CD4-positive, alpha-beta T cell treated with Interleukin-6 at 100 ng/mL for 8 hours (primary cell): ENCODE data around the gene POLR2L.

Experiments
- DNase-seq: peaks from one replicate; pipeline ENCODE4 v3.0.0-alpha.2; 2020; ENCODE audit warnings: mixed read lengths, low spot score

POLR2L gene

GRCh38 chr11:854601-855329 lies 12.4 kb upstream of the POLR2L start:
- DNase-seq, result no peak

DNA sequence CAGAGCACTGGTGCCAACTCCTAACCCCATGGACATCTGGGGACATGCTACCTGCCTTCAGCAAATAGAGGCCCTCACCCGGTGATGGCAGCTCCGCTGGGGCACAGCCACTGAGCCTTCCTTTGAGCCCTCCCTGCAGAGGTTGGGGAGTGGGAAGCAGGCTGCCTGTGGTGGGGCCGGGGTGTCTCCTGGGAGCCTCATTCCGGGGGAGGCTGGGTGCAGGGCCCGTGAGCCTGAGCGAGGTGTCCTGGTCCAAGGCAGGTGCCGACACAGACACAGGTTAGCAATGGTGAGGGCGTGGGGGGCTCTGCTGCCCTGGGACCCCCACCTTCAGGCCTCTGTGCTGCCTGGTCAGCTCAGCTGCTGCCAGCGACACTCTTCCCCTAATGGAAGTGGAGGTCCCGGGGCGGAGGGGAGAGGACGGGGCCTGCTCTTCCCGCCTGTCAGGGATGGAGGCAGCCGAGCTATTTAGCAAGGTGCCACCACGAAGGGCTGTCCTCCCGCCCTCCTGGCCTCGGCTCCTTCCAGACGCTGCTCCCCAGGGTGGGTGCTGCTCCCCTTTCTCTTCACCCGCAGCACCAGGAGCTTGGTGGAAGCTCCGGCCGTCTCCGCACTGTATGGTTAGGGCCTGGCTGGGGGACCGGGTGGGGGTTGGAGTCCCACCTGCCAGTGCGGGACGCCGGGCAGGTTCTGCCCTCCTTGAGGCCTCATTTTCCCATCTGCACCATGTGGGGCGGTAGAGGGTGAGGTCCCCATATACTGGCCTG lies 11.5 kb upstream of the POLR2L start:
- no peak for DNase-seq

DNA sequence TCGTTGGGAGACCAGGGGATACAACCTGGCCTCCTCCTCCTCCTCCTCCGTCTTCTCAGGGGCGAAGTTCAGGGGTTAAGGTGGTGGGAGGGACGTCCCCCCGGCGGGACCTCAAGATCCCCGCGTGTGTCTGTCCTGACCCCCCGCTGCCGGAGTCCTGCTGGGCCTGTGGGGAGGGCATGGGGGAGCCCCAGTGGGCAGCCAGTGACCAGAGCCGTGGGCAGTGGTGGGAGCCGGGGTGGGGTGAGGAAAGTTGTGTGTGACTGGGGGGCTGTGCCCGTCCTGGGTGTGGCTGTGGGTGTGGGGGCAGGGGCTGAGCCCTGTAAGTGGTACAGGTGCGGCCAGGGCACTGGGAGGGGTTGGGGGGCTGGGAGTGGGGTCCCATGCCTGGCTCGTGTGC lies 10.4 kb upstream of the POLR2L start:
- no peak for DNase-seq

DNA sequence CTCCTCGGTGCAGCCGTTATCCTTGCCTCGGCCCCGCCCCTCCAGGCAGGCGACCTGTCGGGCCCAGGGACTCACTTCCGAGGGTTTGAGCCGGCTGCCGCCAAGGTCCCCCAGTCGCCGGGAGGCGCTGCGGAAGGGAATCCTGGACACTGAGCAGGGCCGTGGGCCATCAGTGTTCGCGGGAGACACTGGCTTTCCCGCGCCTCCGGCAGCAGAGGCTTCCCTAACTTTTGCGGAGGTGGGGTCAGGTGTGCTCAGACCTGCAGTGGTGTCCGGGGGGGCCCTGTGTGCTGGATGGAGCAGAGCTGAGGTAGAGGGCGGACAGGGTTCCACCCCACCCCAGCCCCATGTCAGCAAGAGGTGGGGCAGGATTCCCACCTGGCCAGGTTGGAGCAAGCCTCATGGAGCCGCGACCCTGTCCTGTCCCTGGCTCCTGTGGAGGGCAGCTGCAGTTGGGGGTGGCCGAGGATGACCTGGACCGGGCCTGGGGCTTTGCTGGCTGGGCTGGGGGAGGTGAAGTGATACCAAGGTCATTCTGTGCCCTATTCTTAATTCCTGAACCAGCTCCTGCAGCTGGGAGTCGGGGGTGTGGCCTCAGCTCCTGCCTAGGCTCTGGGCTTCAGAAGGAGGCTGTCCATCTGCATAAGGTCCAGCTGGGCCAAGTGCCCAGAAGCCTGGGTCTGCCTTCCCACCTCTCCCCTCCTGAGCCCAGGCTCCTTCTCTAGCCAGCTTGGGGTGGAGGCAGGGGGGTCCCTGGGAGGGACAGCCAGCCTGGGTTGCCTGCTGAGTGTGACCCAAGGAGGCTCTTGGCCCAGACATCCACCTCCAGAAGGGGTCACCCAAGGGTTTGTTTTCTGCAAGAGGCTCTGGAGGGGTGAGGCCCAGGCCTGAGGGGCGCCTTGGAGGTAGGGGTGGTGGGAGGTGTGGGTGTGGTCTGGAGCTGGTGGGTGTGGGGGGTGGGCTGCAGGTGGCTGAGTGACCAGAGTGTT lies 8.7 kb upstream of the POLR2L start:
- no peak for DNase-seq

GRCh38 chr11:849951-850774 lies 7.8 kb upstream of the POLR2L start:
- DNase-seq, result no peak

DNA sequence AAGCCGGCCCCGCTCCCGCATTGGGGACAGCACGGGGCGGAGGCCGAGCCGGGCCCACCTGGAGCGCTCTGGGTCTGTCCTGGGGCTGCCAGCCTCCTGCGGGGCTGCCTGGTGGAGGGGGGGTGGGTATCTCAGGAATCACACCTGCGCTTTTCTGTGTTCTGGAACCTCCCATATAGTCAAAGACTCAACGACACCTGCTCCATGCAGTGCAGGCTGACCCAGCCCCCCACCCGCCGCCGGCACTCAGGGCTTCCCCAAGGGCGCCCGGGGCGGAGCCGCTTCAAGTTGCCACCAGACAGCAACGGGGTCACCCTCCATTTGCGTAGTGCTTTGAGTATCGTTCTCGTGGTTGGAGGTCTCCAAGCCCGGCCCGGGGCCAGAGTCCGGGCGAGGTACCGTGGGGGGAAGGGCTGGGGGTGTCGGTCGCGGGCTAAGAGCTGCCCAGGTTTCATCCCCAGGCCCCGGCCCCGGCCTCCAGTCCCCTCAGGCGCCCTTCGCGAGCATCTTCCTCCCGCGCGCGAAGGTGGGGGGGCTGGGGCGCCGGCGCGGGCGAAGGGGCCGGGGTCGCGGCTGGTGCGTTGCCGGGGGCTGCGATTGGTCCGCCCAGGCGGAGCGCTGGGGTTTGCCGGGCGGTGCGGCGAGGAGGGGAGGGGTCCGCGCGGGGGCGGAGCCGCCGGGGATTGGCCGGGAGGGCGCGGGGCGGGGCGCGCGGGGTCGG lies 6.9 kb upstream of the POLR2L start:
- DNase-seq, result no peak

GRCh38 chr11:848380-848931 lies 6.1 kb upstream of the POLR2L start:
- peak; percentile 52 for DNase-seq

- no peak for DNase-seq
Measured at GRCh38 chr11:847876-848275, 5.5 kb upstream of the POLR2L start.

- DNase-seq, result no peak
Measured at GRCh38 chr11:846496-847098, 4.3 kb upstream of the POLR2L start.

GRCh38 chr11:845872-846495 lies 3.7 kb upstream of the POLR2L start:
- DNase-seq, result no peak

DNA sequence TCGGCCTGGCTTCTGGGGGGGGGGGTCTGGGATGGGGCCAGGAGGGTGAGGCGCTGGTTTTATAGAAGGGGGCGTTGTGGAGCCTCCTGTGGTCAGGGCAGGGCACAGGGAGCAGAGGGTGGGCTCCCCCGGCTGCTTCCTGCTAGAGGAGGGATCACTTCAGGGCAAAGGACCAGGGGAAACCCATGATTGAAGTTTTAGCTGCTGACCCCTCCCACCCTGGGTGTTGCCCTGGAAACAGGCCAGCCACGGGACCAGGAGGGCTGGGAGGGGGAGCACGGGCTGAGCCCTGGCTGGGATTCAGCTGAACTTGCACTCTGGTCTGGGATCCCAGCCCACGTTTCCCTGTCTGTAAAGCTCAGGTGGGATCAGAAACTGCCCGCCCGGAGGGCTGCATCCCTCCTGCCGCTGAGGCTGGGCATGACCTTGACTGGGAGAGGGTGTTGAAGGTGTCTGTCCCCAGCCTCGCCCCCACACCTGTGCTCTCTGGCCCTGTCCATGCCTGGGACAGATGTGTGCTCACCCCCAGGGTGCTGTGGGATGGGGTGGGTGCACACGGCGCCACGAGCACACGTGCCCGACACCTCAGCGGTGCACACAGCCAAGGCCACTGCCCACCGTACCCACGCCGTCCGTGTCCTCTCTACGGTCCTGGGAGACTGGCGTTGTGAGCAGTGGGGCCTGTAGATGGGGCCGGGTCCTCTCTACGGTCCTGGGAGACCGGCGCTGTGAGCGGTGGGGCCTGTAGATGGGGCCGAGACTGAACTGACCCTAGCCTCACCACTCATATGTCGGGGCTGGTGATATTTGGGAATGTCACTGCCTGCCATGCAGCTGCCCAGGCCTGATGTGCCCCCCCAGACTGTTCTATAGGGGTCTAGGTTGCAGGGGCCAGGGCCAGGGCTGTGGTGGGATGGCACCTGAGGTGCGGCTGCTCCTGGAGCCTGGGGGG lies 2.6 kb upstream of the POLR2L start:
- DNase-seq, result no peak

GRCh38 chr11:843818-844692 lies 1.7 kb upstream of the POLR2L start:
- DNase-seq, result no peak

- DNase-seq, result no peak
Measured at GRCh38 chr11:843086-843734, 881 bp upstream of the POLR2L start.

- DNase-seq, result no peak
Measured at GRCh38 chr11:841981-842369, 354 bp downstream of the POLR2L start.

GRCh38 chr11:839875-840617 lies 2.3 kb downstream of the POLR2L start:
- DNase-seq, result no peak

DNA sequence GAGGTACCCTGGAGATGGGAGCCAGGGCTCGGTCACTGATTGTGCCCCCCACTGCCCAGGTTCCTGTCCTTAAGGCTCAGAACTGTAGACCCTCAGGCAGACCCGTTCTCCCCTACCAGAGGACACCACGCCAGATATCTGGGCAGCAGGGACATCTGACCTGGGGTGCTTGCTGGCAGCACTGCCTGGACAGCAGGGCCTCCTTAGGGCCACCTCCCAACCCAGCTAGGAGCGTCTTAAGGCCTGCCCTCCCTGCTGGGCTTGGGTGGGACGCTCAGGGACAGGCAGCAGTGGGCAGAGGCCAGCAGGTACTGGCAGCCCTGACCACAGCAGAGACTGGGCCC lies 3.1 kb downstream of the POLR2L start:
- no peak for DNase-seq
